Ovary (tissue), 9 donors: ENCODE measurements around the gene KLF13. TPM values are rescaled to one million over a fixed set of nuclear protein-coding genes. Genes with fewer than 3 reads are reported as not detected.

Source experiments
- DNase-seq, 5 donors: peaks; one replicate each; pipeline ENCODE4 v3.0.0-alpha.2; 2019 to 2020
- H3K27ac ChIP-seq, 2 donors: fragments of 200-600 bp; one replicate each; pipeline versions ENCODE4 v1.5.1 to v1.8.0; 2019 to 2022
- H3K27me3 ChIP-seq: fragments of 200-600 bp; one replicate; pipeline ENCODE4 v1.8.0; 2022
- H3K36me3 ChIP-seq: fragments of 200-600 bp; sonication (generic); one replicate; pipeline ENCODE4 v1.5.1; 2019
- H3K4me1 ChIP-seq: one replicate; pipeline ENCODE4 v1.8.1; 2013; ENCODE audit warnings: mild to moderate bottlenecking, moderate library complexity; ENCODE audit not compliant: insufficient read depth
- H3K4me3 ChIP-seq: fragments of 200-600 bp; sonication (generic); one replicate; pipeline ENCODE4 v1.5.1; 2017
- H3K9me3 ChIP-seq, 2 donors: fragments of 200-600 bp in 1 of 2; sonication (generic) in 1 of 2; one replicate each; pipeline versions ENCODE4 v1.5.1 to v1.8.1; 2013 to 2019; ENCODE audit warnings: mild to moderate bottlenecking in 1 of 2, moderate library complexity in 1 of 2
- EP300 ChIP-seq: sonication (generic); formaldehyde crosslinking; IDR thresholded peaks from one replicate; pipeline ENCODE4 v1.6.1; 2017; ENCODE audit warnings: antibody characterized with exemption
- POLR2A ChIP-seq: fragments of 450-650 bp; IDR thresholded peaks from one replicate; pipeline ENCODE4 v1.6.1; 2017; ENCODE audit warnings: antibody characterized with exemption, mild to moderate bottlenecking, moderate library complexity
- WGBS, 3 donors: extraction: QIAGEN DNeasy Blood & Tissue Kit in 1 of 3; methylation state at CpG; one replicate each; pipeline versions ENCODE4 v1.1.5 to v1.1.7; 2013 to 2017; 5-methylcytosine and 5-hydroxymethylcytosine counted together
- intact Hi-C, 4 donors: fragments of 100-400 bp; cut with DNase I; formaldehyde crosslinking; loops; one replicate each; pipeline versions ENCODE4 v1.11.0 to v1.15.1; 2022 to 2023
- polyA plus RNA-seq, 2 donors: library from polyadenylated mRNA; stranded (reverse); fragments of 200-250 nt in 1 of 2; fragments of 350-450 nt in 1 of 2; fragmentation: Illumina TruSeq in 1 of 2; extraction: RNeasy Lipid Tissue Mini Kit (QIAGEN cat#74804) in 1 of 2; gene quantifications; one replicate each; pipeline ENCODE4 v1.2.3, GENCODE V29; 2013 to 2014
- total RNA-seq, 7 donors: library from RNA; depleted of rRNA in 2 of 7; stranded (reverse); fragments of >200 nt in 2 of 7; fragmentation: NEBNext Ultra II Directional in 3 of 7; extraction: Animal tissue kit (Norgen Biotek cat#: 25700) in 3 of 7; gene quantifications; one replicate each; pipeline versions ENCODE4 v1.1.0 to v1.2.4, GENCODE V29; 2016 to 2023
- TF ChIP-seq, protein P1 (sequence below), 3 donors: fragments of 450-650 bp in 2 of 3; fragments of 200-600 bp in 1 of 3; IDR thresholded peaks; one replicate each; pipeline versions ENCODE4 v1.5.1 to v1.8.0; 2016 to 2022; ENCODE audit warnings: antibody characterized with exemption in 3 of 3, mild to moderate bottlenecking in 1 of 3
- donor health status: DM: no; HTN: no; CAD: no; lungs with moderate emphysema.
- donor health status: DM: no; HTN: no; CAD: no.
- donor health status: Bipolar disorder and iron deficiency.
- donor health status: DM: yes; HTN: yes; CAD: no.
- donor health status: DM: no; HTN: no; CAD: no.
- donor health status: DM: yes; HTN: yes; CAD: no.

Gene KLF13
- total and polyA plus RNA-seq, 9 donors = 14.8 to 58.2 (median 36.0) TPM

DNA sequence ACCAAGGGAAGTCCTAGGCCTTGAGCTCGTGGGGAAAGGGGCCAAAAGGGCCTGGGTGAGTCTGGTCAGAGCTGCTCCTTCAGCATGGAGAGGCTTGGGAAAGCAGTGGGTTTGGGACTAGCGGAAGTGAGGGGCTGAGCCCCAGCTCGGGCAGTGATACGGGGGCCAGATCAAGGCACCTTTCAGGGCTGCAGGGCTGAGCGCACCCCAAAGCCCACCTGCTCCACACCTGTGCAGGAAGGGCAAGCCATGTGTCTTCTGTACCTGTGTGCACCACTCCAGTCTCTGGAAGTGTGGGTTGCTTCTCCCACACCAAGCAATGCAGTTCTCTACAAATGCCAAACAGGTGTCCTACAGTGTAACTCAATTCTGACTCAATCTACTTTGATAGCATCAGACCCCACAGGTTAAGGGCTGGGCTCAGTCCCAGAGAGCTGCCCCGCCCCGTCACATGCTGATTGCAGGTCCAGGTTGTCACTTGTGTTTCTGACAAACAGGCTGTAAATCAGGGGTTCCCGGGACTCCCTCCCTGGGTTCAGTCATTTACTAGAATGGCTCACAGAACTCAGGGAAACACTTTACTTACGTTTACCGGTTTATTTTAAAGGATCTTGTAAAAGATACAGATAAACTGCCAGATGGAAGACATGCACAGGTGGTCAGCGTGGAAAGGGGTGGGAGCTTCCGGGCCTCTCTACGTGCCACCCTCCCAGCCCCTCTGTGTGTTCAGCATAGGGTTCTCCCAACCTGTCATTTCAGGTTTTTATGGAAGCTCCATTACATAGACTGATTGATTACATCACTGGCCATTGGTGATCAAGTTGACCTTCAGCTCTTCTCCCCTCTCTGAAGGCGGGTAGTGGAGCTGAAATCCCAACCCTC is 28.8 kb upstream of the KLF13 start:
- TF ChIP-seq POLR2A = no peak
- TF ChIP-seq, protein P1, sequence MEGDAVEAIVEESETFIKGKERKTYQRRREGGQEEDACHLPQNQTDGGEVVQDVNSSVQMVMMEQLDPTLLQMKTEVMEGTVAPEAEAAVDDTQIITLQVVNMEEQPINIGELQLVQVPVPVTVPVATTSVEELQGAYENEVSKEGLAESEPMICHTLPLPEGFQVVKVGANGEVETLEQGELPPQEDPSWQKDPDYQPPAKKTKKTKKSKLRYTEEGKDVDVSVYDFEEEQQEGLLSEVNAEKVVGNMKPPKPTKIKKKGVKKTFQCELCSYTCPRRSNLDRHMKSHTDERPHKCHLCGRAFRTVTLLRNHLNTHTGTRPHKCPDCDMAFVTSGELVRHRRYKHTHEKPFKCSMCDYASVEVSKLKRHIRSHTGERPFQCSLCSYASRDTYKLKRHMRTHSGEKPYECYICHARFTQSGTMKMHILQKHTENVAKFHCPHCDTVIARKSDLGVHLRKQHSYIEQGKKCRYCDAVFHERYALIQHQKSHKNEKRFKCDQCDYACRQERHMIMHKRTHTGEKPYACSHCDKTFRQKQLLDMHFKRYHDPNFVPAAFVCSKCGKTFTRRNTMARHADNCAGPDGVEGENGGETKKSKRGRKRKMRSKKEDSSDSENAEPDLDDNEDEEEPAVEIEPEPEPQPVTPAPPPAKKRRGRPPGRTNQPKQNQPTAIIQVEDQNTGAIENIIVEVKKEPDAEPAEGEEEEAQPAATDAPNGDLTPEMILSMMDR (IDR thresholded peaks at IDR 0.05) = no peak
- no peak for TF ChIP-seq EP300
- intact Hi-C loops = no loop called here
- H3K9me3 ChIP-seq = no peaks in the 10 kb centered on the region
- no peaks in the 10 kb centered on the region for H3K36me3 ChIP-seq
- H3K27me3 ChIP-seq = no peaks in the 10 kb centered on the region
- H3K4me1 ChIP-seq = peaks cover 1% of the 10 kb centered on the region
- 87 to 90% (median 89%) methylated on average over 14 of the region's 14 CpGs for WGBS, 3 donors
- DNase-seq = peak in 1 of 5 donors; percentile 16
- H3K27ac ChIP-seq = no peak overlapping the region
- no peak overlapping the region for H3K4me3 ChIP-seq

DNA sequence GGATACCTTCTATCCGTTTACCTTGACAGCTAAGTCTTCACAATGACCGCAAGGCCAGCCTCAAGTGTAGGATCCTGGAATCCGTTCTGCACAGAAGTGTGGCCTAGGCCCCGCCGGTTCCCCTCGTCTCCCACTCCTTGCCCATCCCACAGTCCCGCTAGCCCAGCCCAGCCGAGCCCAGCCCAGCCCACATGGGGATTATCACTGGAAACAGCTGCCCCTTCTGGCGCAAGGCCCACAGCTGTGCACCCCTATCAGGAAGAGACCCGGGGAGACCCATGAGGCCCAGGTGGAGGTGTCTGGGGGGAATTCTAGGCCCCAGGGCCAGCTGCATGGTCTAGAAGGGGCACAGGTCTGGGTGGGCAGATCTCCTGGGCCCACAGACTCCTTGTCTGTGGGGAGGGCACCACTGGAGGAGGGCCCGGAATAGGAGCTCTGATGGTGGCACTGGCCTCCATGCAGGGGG is 27.9 kb upstream of the KLF13 start:
- Histone ChIP-seq H3K27me3 (no peaks in the 10 kb centered on the region), H3K4me1 (peaks cover 1% of the 10 kb centered on the region), H3K36me3 (no peaks in the 10 kb centered on the region), H3K4me3 (no peak overlapping the region), H3K27ac (no peak overlapping the region), H3K9me3 (no peaks in the 10 kb centered on the region)
- WGBS, 3 donors = 84 to 89% (median 86%) methylated on average over 11 of the region's 11 CpGs
- DNase-seq = peak in 1 of 5 donors; percentile 23
- intact Hi-C loops = no loop called here
- TF ChIP-seq EP300 = no peak
- TF ChIP-seq, protein P1 (IDR thresholded peaks at IDR 0.05) = no peak
- no peak for TF ChIP-seq POLR2A

DNA sequence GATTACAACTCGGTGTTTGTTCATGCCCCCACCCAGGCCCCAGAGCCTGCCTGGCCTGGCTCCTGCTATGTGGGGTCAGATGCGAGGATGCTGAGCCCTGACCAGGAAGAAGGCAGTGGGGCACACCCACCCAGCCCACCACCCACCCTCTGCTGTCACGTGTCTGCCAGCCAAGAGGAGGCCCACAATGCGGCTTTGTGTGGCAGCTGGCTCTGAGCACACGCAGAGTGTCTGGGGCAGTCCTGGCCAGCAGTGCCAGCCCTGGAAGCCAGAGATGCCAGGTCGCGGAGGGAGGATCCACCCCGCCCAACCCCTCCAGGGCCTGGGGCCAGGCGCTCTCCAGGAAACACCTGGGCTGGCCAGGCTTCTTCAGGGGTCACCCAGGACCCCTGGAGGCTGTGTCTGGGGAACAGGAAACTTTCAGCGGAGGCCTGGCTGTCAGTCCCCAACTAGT is 26.4 kb upstream of the KLF13 start:
- no peak for TF ChIP-seq EP300
- TF ChIP-seq, protein P1 (IDR thresholded peaks at IDR 0.05) = no peak
- no peak for TF ChIP-seq POLR2A
- no peaks in the 10 kb centered on the region for H3K9me3 ChIP-seq
- DNase-seq = peak in 1 of 5 donors; percentile 24
- peaks cover 1% of the 10 kb centered on the region for H3K4me1 ChIP-seq
- intact Hi-C loops = loop anchor here in 1 of 4 donors (1.0 kb wide), 1 partner anchor 39 kb away; no protein-coding TSS in a partner anchor
- 82 to 86% (median 84%) methylated on average over 10 of the region's 10 CpGs for WGBS, 3 donors
- no peak overlapping the region for H3K27ac ChIP-seq
- no peaks in the 10 kb centered on the region for H3K36me3 ChIP-seq
- H3K4me3 ChIP-seq = no peak overlapping the region
- H3K27me3 ChIP-seq = no peaks in the 10 kb centered on the region

DNA sequence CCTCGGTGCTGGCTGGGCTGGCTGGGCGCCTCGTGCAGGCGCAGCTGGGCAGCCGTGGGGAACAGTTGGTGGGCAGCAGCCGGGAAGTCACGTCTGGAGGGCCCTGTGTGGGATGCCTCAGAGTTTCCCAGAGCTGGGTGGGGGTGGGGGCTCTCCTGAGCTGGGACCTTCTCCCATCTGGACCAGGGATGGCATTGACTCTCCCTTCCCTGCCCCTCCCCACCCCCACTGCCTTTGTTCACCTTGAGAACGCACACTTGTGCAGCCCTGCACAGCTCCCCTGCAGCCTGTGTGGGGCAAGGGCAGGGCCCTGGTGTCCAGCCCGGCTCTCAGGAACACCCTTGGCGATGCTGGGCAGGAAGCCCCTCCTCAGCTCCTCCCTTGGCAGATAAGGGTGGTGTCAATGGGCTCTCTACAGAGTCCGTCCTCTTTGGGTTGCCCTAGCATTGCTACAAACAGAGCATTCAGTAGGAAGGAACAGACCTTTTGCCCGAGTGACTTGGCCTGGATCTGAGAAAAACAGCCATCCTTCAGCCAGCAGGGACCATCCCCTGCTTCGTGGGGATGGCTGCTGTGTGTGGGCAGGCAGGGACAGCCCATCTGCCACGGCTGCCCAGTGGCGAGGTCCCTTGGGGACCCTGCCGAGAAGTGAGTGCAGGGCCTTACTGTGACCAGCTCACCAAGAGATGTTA is 25.5 kb upstream of the KLF13 start:
- TF ChIP-seq POLR2A (no peak), EP300 (no peak)
- TF ChIP-seq, protein P1 (IDR thresholded peaks at IDR 0.05) = no peak
- 54 to 66% (median 66%) methylated on average over 16 of the region's 16 CpGs for WGBS, 3 donors
- H3K27me3 ChIP-seq = no peaks in the 10 kb centered on the region
- no peak overlapping the region for H3K27ac ChIP-seq
- no peaks in the 10 kb centered on the region for H3K36me3 ChIP-seq
- intact Hi-C loops = loop anchor here in 1 of 4 donors (1.0 kb wide), 1 partner anchor 40 kb away; no protein-coding TSS in a partner anchor
- no peaks in the 10 kb centered on the region for H3K9me3 ChIP-seq
- peak in 1 of 5 donors; percentile 19 for DNase-seq
- no peak overlapping the region for H3K4me3 ChIP-seq
- peaks cover 1% of the 10 kb centered on the region for H3K4me1 ChIP-seq
